ENCODE measurements around the gene RAB24.
"Not testable (repeated sequence)": the region's sequence is repeated elsewhere in the genome, so short reads cannot be mapped to it uniquely, and the experiment has no call there.

RAB24 gene

GRCh38 chr5:177308740-177309139, 5.2 kb upstream of the RAB24 start:
- FAIRE-seq = no peak
- TF ChIP-seq TAF1 (IDR thresholded peaks at IDR 0.05; ENCODE audit: borderline replicate concordance, low read depth, low read length) = no peak
- no peak for TF ChIP-seq POLR2AphosphoS5 (IDR thresholded peaks at IDR 0.05; ENCODE audit: low read depth, low read length)
- TF ChIP-seq POLR2A (IDR thresholded peaks at IDR 0.05; ENCODE audit: low read depth, low read length) = no peak
- DNase-seq (ENCODE audit: insufficient read length) = no peak

DNA sequence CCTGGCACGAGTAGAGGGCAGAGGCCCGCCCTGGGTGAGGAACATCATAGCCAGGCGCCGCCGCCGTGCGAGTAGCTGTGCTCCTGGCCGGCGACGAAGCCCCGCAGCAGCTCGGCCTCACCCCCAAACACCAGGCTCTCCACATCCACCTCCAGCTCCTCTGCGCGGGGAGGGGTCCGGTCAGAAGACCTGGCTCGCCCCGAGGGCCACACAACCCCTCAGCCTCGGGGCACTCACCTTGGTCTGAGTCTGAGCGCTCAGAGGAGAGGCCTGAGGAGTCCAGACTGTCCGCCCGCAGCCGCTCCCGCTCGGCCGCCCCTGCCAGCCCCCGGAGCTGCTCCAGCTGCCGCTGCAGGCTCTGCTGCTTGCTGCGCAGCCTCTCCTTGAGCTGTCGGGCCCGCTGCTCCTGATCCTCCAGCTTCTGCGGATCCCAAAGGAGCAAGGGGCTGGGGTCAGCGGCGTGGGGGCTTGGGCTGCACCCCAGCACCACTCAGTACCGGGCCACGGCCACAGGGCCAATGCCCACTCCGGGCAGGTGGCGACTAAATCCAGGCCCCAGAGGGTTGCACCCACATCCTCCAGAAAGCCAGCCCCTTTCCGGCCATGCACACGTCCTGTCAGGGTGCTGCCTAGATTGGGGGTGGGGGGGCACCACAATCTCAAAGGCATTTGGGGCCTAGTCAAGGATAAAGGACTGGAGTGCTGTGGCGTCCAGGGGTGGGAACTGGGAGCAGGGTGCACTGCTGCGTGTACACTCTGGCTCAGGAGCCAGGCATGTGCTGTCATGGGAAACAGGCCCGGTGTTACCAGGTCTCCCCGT, 4.2 kb upstream of the RAB24 start:
- FAIRE-seq (no peak), DNase-seq (ENCODE audit: insufficient read length) (no peak)
- TF ChIP-seq POLR2A (IDR thresholded peaks at IDR 0.05; ENCODE audit: low read depth, low read length) = peak; percentile 44; the same call in 1 of the 2 replicates
- TF ChIP-seq POLR2AphosphoS5 (IDR thresholded peaks at IDR 0.05; ENCODE audit: low read depth, low read length) = no peak
- no peak for TF ChIP-seq TAF1 (IDR thresholded peaks at IDR 0.05; ENCODE audit: borderline replicate concordance, low read depth, low read length)

DNA sequence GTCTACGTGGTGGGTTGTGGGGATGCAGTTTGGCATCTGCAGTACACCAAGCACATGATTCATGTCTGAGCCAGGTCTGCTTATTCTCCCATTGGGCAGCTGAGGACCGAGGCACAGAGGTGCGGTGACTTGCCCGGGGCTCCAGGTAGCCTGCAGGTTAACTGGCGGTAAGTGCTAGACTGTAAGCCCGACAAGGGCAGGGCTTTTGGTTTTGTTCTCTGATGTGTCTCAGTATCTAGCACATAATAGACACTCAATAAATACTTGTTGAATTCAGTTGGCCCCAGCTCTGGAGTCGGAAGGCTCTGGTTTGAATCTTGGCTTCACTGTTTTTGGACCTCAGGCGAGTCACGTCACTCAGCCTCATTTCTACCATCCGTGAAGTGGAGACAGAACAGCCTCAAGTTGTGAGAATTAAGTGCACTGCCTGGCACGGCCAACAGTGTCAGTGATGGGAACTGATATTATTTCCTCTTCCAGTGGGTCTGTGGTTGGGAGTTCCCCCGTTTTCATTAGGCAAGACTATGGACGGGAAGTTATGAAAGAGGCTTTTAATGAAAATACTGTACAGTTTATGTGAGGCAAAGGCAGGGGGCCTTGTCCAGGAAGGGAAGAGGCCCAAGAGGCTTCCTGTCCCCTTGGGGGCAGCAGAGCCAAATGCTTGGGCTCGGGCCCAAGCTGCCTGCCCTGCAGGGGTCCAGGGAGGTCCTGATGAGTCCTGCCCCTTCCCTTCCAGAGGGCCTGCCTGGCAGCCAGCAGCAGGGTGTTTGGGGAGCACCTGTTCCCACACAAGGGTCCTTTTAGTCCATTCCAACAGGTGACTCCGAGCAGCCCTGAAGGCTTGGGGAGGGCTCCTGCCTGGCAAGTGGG, 3.4 kb upstream of the RAB24 start:
- DNase-seq (ENCODE audit: insufficient read length) (no peak), FAIRE-seq (peak; percentile 14)
- peak; percentile 75; the same call in 1 of the 2 replicates for TF ChIP-seq POLR2AphosphoS5 (IDR thresholded peaks at IDR 0.05; ENCODE audit: low read depth, low read length)
- no peak for TF ChIP-seq TAF1 (IDR thresholded peaks at IDR 0.05; ENCODE audit: borderline replicate concordance, low read depth, low read length)

DNA sequence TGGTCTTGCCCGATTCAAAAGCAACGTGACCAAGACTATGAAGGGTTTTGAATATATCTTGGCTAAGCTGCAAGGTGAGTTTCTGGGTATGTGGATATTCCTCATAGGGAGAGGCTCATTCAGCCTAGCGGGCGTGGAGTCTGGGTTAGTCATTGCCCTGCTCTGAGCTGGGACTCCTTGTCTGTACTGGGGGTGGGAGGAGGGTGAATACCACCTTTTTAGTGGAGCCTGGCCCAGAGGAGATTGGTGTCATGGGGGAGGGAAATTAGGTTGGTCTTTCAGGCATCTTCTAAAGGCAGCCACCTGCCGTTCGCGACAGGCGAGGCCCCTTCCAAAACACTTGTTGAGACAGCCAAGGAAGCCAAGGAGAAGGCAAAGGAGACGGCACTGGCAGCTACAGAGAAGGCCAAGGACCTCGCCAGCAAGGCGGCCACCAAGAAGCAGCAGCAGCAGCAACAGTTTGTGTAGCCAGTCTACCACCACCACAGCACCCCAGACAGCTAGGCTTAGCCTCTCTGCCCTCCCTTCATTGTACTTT, 2.7 kb upstream of the RAB24 start:
- not testable (repeated sequence) for DNase-seq (ENCODE audit: insufficient read length); FAIRE-seq

- TF ChIP-seq TAF1 (IDR thresholded peaks at IDR 0.05; ENCODE audit: borderline replicate concordance, low read depth, low read length) (no peak), POLR2AphosphoS5 (IDR thresholded peaks at IDR 0.05; ENCODE audit: low read depth, low read length) (peak; percentile 39; the same call in 1 of the 2 replicates), POLR2A (IDR thresholded peaks at IDR 0.05; ENCODE audit: low read depth, low read length) (0 out of 2 replicates have a peak, but pooled peaks have one; percentile 12)
- DNase-seq (ENCODE audit: insufficient read length) = no peak
- FAIRE-seq = no peak
These were observed 1.0 kb upstream of the RAB24 start for GRCh38 chr5:177304392-177305119.

DNA sequence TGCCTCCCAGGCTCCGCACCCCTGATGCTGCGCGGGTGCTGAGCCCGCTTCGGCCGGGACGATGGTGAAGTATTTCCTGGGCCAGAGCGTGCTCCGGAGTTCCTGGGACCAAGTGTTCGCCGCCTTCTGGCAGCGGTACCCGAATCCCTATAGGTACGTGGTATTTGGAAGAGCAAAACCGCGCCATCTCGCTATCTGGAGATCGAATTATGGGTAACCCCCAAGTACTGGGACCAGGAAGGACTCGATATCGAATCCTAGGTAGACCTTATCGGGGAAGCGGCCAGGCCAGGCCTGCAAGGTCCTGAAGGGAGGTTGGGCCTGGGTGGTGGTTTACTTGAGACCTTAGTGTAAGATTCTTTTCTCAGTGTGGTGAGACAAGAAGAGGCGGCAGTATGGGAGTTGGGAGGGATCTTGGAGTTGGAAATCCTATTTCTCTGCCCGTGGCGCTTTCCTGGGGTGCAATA, 439 bp upstream of the RAB24 start:
- FAIRE-seq = no peak
- DNase-seq (ENCODE audit: insufficient read length) = no peak
- TF ChIP-seq POLR2AphosphoS5 (IDR thresholded peaks at IDR 0.05; ENCODE audit: low read depth, low read length) (no peak; the same call in 1 of the 2 replicates), POLR2A (IDR thresholded peaks at IDR 0.05; ENCODE audit: low read depth, low read length) (no peak), TAF1 (IDR thresholded peaks at IDR 0.05; ENCODE audit: borderline replicate concordance, low read depth, low read length) (no peak)

- DNase-seq (ENCODE audit: insufficient read length) (no peak), FAIRE-seq (no peak)
- no peak; the same call in 1 of the 2 replicates for TF ChIP-seq POLR2AphosphoS5 (IDR thresholded peaks at IDR 0.05; ENCODE audit: low read depth, low read length)
- no peak; the same call in 1 of the 2 replicates for TF ChIP-seq POLR2A (IDR thresholded peaks at IDR 0.05; ENCODE audit: low read depth, low read length)
- no peak for TF ChIP-seq TAF1 (IDR thresholded peaks at IDR 0.05; ENCODE audit: borderline replicate concordance, low read depth, low read length)
These were observed 987 bp downstream of the RAB24 start for GRCh38 chr5:177302354-177303110.

- DNase-seq (ENCODE audit: insufficient read length) = no peak
- FAIRE-seq = no peak
- TF ChIP-seq POLR2A (IDR thresholded peaks at IDR 0.05; ENCODE audit: low read depth, low read length) (no peak), POLR2AphosphoS5 (IDR thresholded peaks at IDR 0.05; ENCODE audit: low read depth, low read length) (no peak), TAF1 (IDR thresholded peaks at IDR 0.05; ENCODE audit: borderline replicate concordance, low read depth, low read length) (no peak)
These were observed 1.9 kb downstream of the RAB24 start for GRCh38 chr5:177301503-177302165.

GRCh38 chr5:177300951-177301350, 2.6 kb downstream of the RAB24 start:
- DNase-seq (ENCODE audit: insufficient read length) (no peak), FAIRE-seq (no peak)
- no peak for TF ChIP-seq POLR2AphosphoS5 (IDR thresholded peaks at IDR 0.05; ENCODE audit: low read depth, low read length)
- TF ChIP-seq TAF1 (IDR thresholded peaks at IDR 0.05; ENCODE audit: borderline replicate concordance, low read depth, low read length) = no peak
- TF ChIP-seq POLR2A (IDR thresholded peaks at IDR 0.05; ENCODE audit: low read depth, low read length) = no peak

All from GM12892 (cell line).